Naive thymus-derived CD4-positive, alpha-beta T cell (primary cell): ENCODE measurements around the gene TTLL5. TPM values are rescaled to one million over a fixed set of nuclear protein-coding genes. Genes with fewer than 3 reads are reported as not detected.

Experiments
- ATAC-seq: fragments of 150-1000 bp; cut with Tn5 transposase; 2 replicates; pipeline ENCODE4 v1.10.0; 2021; ENCODE audit warnings: mild to moderate bottlenecking, moderate library complexity
- CTCF ChIA-PET: fragments of 350-600 bp; sonication (Branson Sonifier 250); formaldehyde crosslinking; loops from one replicate; lab custom pipeline; 2021; ENCODE audit warnings: antibody characterized with exemption; lab: Charles Lee
- POLR2A ChIA-PET: fragments of 350-600 bp; sonication (Branson Sonifier 250); formaldehyde crosslinking; loops from one replicate; lab custom pipeline; 2021; ENCODE audit warnings: antibody characterized with exemption, inconsistent platforms; lab: Charles Lee
- DNase-seq, 9 donors: peaks; one replicate each; pipeline versions ENCODE4 v3.0.0 to v3.0.0-alpha.2; 2020 to 2022; ENCODE audit warnings: mixed read lengths in 1 of 9
- H3K27ac ChIP-seq: one replicate; pipeline ENCODE4 v1.7.0; 2013; ENCODE audit warnings: mild to moderate bottlenecking, low read depth, low read length, moderate library complexity
- H3K27me3 ChIP-seq, 2 donors: one replicate each; pipeline ENCODE4 v1.7.0; 2013; ENCODE audit warnings: low read length in 2 of 2, mild to moderate bottlenecking in 2 of 2, moderate library complexity in 2 of 2; ENCODE audit not compliant: control insufficient read depth in 2 of 2, insufficient read depth in 2 of 2
- H3K36me3 ChIP-seq, 3 experiments: 1 replicate in 2 of 3; 2 replicates in 1 of 3; pipeline ENCODE4 v1.7.0; 2013; ENCODE audit warnings: low read length in 3 of 3, mild to moderate bottlenecking in 3 of 3, moderate library complexity in 1 of 3; ENCODE audit not compliant: insufficient read depth in 3 of 3, control insufficient read depth in 2 of 3
- H3K4me1 ChIP-seq, 2 donors: one replicate each; pipeline ENCODE4 v1.7.0; 2013; ENCODE audit warnings: low read length in 2 of 2, mild to moderate bottlenecking in 2 of 2, moderate library complexity in 1 of 2; ENCODE audit not compliant: control insufficient read depth in 2 of 2, insufficient read depth in 2 of 2
- H3K4me3 ChIP-seq: 2 replicates; pipeline ENCODE4 v1.7.0; 2013; ENCODE audit warnings: mild to moderate bottlenecking, low read length
- H3K9me3 ChIP-seq, 3 experiments: 1 replicate in 2 of 3; 2 replicates in 1 of 3; pipeline ENCODE4 v1.7.0; 2013; ENCODE audit warnings: low read length in 3 of 3; ENCODE audit not compliant: control insufficient read depth in 2 of 3
- H3K27ac Mint-ChIP-seq, 9 donors: one replicate each; pipeline ENCODE4 v1.8.0; 2020 to 2022; ENCODE audit warnings: mixed read lengths in 9 of 9, mild to moderate bottlenecking in 8 of 9, moderate library complexity in 5 of 9, inconsistent platforms in 2 of 9
- H3K27me3 Mint-ChIP-seq, 5 donors: one replicate each; pipeline ENCODE4 v1.8.0; 2021 to 2022; ENCODE audit warnings: mixed read lengths in 5 of 5, mild to moderate bottlenecking in 1 of 5
- H3K36me3 Mint-ChIP-seq, 5 donors: one replicate each; pipeline ENCODE4 v1.8.0; 2020 to 2022; ENCODE audit warnings: mixed read lengths in 5 of 5, mild to moderate bottlenecking in 3 of 5, inconsistent platforms in 1 of 5
- H3K4me1 Mint-ChIP-seq, 7 donors: one replicate each; pipeline ENCODE4 v1.8.0; 2020 to 2022; ENCODE audit warnings: mixed read lengths in 7 of 7, mild to moderate bottlenecking in 3 of 7, inconsistent platforms in 1 of 7
- H3K4me3 Mint-ChIP-seq, 10 donors: one replicate each; pipeline ENCODE4 v1.8.0; 2020 to 2022; ENCODE audit warnings: mild to moderate bottlenecking in 10 of 10, mixed read lengths in 10 of 10, moderate library complexity in 6 of 10, inconsistent platforms in 2 of 10
- H3K9me3 Mint-ChIP-seq, 11 donors: one replicate each; pipeline ENCODE4 v1.8.0; 2020 to 2022; ENCODE audit warnings: mixed read lengths in 11 of 11, mild to moderate bottlenecking in 4 of 11, inconsistent platforms in 1 of 11, moderate library complexity in 1 of 11
- intact Hi-C, 2 donors: fragments of 100-400 bp; cut with micrococcal nuclease; formaldehyde crosslinking; loops; one replicate each; pipeline ENCODE4 v1.15.1; 2023
- polyA plus RNA-seq, 2 donors: library from polyadenylated mRNA; unstranded; fragments of 300-500 nt; fragmentation: Illumina TruSeq; gene quantifications; one replicate each; pipeline ENCODE4 v1.2.3, GENCODE V29; 2021
- total RNA-seq, 6 experiments: library from RNA in 5 of 6; stranded (reverse) in 5 of 6; gene quantifications; 1 replicate in 5 of 6; 2 replicates in 1 of 6; pipeline ENCODE4 v1.2.3 and lab custom pipeline; 2021 to 2026

The TTLL5 gene
- total and polyA plus RNA-seq, 7 experiments from 2014 or later = 7.8 to 31.4 (median 21.5) TPM

DNA sequence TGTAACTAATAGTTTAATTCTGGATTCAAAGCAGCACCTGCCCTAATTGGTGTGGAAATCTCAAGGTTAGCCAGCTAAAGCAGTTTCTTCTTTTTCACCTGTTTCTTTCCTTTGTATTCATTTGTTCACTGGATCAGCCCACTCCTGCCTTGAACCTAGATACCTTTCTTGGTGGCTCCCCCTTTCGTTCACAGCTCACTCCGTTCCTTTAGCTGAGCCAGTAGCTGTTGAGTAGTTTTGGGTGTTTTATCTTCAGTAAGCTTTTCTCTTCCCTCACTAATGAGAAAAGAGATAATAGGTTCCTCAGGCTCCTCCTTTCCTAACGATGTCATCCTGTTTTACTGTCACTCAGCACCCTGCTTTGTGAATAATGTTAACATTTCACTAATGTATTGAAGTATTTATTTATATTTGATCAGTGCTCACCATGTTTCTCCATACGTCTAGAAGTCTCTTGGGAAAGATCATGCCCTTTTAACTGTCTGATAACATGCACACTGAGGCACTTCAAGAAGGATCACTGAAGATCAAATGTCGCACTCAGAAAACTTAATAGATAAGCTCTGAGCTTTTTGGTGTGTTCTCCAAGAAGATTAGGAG is 199.6 kb downstream of the TTLL5 start:
- Histone ChIP-seq H3K4me3 (no peak overlapping the region), H3K27me3 (no peaks in the 10 kb centered on the region), H3K27ac (no peak overlapping the region), H3K4me1 (no peaks in the 10 kb centered on the region), H3K36me3 (no peaks in the 10 kb centered on the region), H3K9me3 (no peaks in the 10 kb centered on the region)
- H3K27me3 Mint-ChIP-seq = no peaks in the 10 kb centered on the region
- intact Hi-C loops = no loop called here
- POLR2A ChIA-PET = no interaction called here
- H3K4me3 Mint-ChIP-seq = no peak overlapping the region
- peaks cover 0 to 4% (median 0%) of the 10 kb centered on the region in 7 donors for H3K4me1 Mint-ChIP-seq
- DNase-seq (no peak), ATAC-seq (no peak)
- no peak overlapping the region for H3K27ac Mint-ChIP-seq
- H3K36me3 Mint-ChIP-seq = peaks cover 0 to 25% (median 3%) of the 10 kb centered on the region in 5 donors
- no peaks in the 10 kb centered on the region for H3K9me3 Mint-ChIP-seq
- CTCF ChIA-PET = interaction anchor here (1.2 kb wide), 1 partner anchor 92 kb away, joined by 3 read pairs; no protein-coding TSS in a partner anchor

GRCh38 chr14:75861161-75861621 is 200.1 kb downstream of the TTLL5 start:
- H3K27ac Mint-ChIP-seq = no peak overlapping the region
- peaks cover 0 to 4% (median 0%) of the 10 kb centered on the region in 7 donors for H3K4me1 Mint-ChIP-seq
- no peaks in the 10 kb centered on the region for H3K27me3 ChIP-seq
- peaks cover 0 to 21% (median 3%) of the 10 kb centered on the region in 5 donors for H3K36me3 Mint-ChIP-seq
- H3K36me3 ChIP-seq = peaks cover 0 to 2% (median 0%) of the 10 kb centered on the region in 3 experiments
- DNase-seq (no peak), ATAC-seq (no peak)
- H3K27ac ChIP-seq = no peak overlapping the region
- ChIA-PET CTCF (no interaction called here), POLR2A (no interaction called here)
- no peaks in the 10 kb centered on the region for H3K9me3 Mint-ChIP-seq
- no peaks in the 10 kb centered on the region for H3K27me3 Mint-ChIP-seq
- no peaks in the 10 kb centered on the region for H3K9me3 ChIP-seq
- H3K4me1 ChIP-seq = no peaks in the 10 kb centered on the region
- no peak overlapping the region for H3K4me3 Mint-ChIP-seq
- no peak overlapping the region for H3K4me3 ChIP-seq
- intact Hi-C loops = no loop called here

GRCh38 chr14:75863221-75863620 is 202.2 kb downstream of the TTLL5 start:
- H3K27ac ChIP-seq = no peak overlapping the region
- H3K27me3 ChIP-seq = no peaks in the 10 kb centered on the region
- H3K9me3 Mint-ChIP-seq = no peaks in the 10 kb centered on the region
- no peak for DNase-seq
- no peak overlapping the region for H3K4me3 ChIP-seq
- POLR2A ChIA-PET = no interaction called here
- ATAC-seq = no peak
- intact Hi-C loops = no loop called here
- no peak overlapping the region for H3K27ac Mint-ChIP-seq
- no peaks in the 10 kb centered on the region for H3K27me3 Mint-ChIP-seq
- H3K4me1 ChIP-seq = no peaks in the 10 kb centered on the region
- no peak overlapping the region for H3K4me3 Mint-ChIP-seq
- H3K36me3 Mint-ChIP-seq = peaks cover 0 to 31% (median 5%) of the 10 kb centered on the region in 5 donors
- CTCF ChIA-PET = no interaction called here
- H3K36me3 ChIP-seq = peaks cover 0 to 3% (median 0%) of the 10 kb centered on the region in 3 experiments
- H3K4me1 Mint-ChIP-seq = peaks cover 0 to 4% (median 0%) of the 10 kb centered on the region in 7 donors
- no peaks in the 10 kb centered on the region for H3K9me3 ChIP-seq

DNA sequence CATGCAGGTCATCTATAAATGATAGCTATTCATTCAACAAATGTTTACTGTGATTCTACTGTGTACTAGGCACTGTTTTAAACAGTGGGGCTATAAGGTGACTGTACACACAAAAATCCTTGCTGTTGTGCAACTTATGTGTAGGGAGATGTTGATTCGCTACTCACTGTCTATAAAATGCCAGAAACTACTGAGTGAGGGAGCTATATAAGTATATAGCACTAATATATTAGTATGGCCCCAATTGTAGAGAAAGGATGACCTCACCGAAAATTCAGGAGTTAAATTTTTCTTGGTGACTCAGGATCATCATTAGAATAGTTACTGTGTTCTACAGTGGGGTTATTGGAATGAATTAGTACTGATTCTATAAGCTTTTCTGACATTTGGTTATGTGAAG is 203.3 kb downstream of the TTLL5 start:
- H3K4me3 Mint-ChIP-seq = no peak overlapping the region
- no peaks in the 10 kb centered on the region for H3K4me1 ChIP-seq
- intact Hi-C loops = no loop called here
- H3K27me3 Mint-ChIP-seq = no peaks in the 10 kb centered on the region
- H3K27me3 ChIP-seq = no peaks in the 10 kb centered on the region
- no peak for DNase-seq
- no peaks in the 10 kb centered on the region for H3K9me3 ChIP-seq
- no peaks in the 10 kb centered on the region for H3K9me3 Mint-ChIP-seq
- H3K36me3 ChIP-seq = peaks cover 0 to 3% (median 0%) of the 10 kb centered on the region in 3 experiments
- no peak overlapping the region for H3K27ac Mint-ChIP-seq
- no peak overlapping the region for H3K4me3 ChIP-seq
- H3K27ac ChIP-seq = no peak overlapping the region
- peaks cover 0 to 4% (median 0%) of the 10 kb centered on the region in 7 donors for H3K4me1 Mint-ChIP-seq
- ATAC-seq = no peak
- POLR2A ChIA-PET = no interaction called here
- peaks cover 0 to 34% (median 11%) of the 10 kb centered on the region in 5 donors for H3K36me3 Mint-ChIP-seq
- CTCF ChIA-PET = no interaction called here

- no peak overlapping the region for H3K27ac Mint-ChIP-seq
- Histone ChIP-seq H3K36me3 (peaks cover 0 to 3% (median 0%) of the 10 kb centered on the region in 3 experiments), H3K4me1 (no peaks in the 10 kb centered on the region), H3K27me3 (no peaks in the 10 kb centered on the region), H3K4me3 (no peak overlapping the region), H3K27ac (no peak overlapping the region), H3K9me3 (no peaks in the 10 kb centered on the region)
- ChIA-PET POLR2A (no interaction called here), CTCF (interaction anchor here (1.1 kb wide), 1 partner anchor 8 kb away, joined by 3 read pairs; no protein-coding TSS in a partner anchor)
- no peak overlapping the region for H3K4me3 Mint-ChIP-seq
- H3K9me3 Mint-ChIP-seq = no peaks in the 10 kb centered on the region
- H3K36me3 Mint-ChIP-seq = peaks cover 2 to 39% (median 13%) of the 10 kb centered on the region in 5 donors
- no peak for ATAC-seq
- intact Hi-C loops = no loop called here
- no peaks in the 10 kb centered on the region for H3K27me3 Mint-ChIP-seq
- no peak for DNase-seq
- peaks cover 0 to 4% (median 0%) of the 10 kb centered on the region in 7 donors for H3K4me1 Mint-ChIP-seq
These were observed 204.5 kb downstream of the TTLL5 start for GRCh38 chr14:75865531-75865930.

DNA sequence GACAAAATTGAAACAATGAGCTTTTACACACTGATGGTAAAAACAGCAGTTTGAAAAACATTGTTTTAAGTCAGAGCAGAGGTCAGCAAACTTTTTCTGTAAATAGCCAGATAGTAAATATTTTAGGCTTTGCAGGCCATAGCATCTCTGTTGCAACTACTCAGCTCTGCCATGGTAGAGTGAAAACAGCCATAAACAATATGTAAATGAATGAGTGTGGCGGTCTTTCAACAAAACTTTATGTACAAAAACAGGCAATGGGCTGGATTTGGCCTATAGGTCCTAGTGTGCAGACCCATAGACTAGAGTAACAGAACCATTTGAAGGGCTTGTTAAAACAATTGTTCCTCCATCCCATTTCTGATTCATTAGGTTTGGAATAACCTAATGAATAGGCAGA is 205.9 kb downstream of the TTLL5 start:
- H3K27ac ChIP-seq = no peak overlapping the region
- Mint-ChIP-seq H3K27me3 (no peaks in the 10 kb centered on the region), H3K4me3 (no peak overlapping the region), H3K36me3 (peaks cover 2 to 40% (median 22%) of the 10 kb centered on the region in 5 donors), H3K27ac (peak overlapping the region in 1 of 9 donors; percentile 22), H3K9me3 (no peaks in the 10 kb centered on the region), H3K4me1 (peaks cover 0 to 4% (median 0%) of the 10 kb centered on the region in 7 donors)
- H3K27me3 ChIP-seq = no peaks in the 10 kb centered on the region
- ChIA-PET CTCF (no interaction called here), POLR2A (no interaction called here)
- H3K4me3 ChIP-seq = no peak overlapping the region
- H3K9me3 ChIP-seq = no peaks in the 10 kb centered on the region
- no peaks in the 10 kb centered on the region for H3K4me1 ChIP-seq
- ATAC-seq = no peak
- intact Hi-C loops = no loop called here
- H3K36me3 ChIP-seq = peaks cover 0 to 3% (median 0%) of the 10 kb centered on the region in 3 experiments
- DNase-seq = no peak
